SW 1271 (cell line): Measurements from ENCODE around the gene COL8A1.

Experiments used
- DNase-seq, 2 experiments: peaks; one replicate each; lab custom pipeline; 2025; lab: John Stamatoyannopoulos, UW

The COL8A1 gene

DNA sequence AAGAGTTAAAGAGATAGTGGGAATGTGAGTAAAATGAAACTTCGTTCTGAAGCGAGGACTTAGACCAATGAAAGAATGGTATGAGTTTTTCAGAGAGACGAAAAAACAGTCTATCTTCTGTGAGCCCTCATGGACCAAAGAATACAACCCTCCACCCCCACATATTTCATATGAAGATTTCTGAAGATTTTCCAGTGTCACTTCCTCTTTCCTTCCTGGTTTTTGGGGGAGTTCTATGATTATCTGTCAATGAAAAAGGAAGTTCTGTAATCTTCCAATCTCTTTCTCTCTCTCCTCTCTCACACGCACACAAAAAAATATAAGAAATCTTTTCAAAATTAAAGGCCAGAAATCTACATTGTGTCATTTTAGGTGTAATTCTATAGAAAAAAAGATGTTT is 206.9 kb downstream of the COL8A1 start:
- no peak for DNase-seq

- DNase-seq, result no peak
Measured at GRCh38 chr3:99845999-99846398, 207.6 kb downstream of the COL8A1 start.

DNA sequence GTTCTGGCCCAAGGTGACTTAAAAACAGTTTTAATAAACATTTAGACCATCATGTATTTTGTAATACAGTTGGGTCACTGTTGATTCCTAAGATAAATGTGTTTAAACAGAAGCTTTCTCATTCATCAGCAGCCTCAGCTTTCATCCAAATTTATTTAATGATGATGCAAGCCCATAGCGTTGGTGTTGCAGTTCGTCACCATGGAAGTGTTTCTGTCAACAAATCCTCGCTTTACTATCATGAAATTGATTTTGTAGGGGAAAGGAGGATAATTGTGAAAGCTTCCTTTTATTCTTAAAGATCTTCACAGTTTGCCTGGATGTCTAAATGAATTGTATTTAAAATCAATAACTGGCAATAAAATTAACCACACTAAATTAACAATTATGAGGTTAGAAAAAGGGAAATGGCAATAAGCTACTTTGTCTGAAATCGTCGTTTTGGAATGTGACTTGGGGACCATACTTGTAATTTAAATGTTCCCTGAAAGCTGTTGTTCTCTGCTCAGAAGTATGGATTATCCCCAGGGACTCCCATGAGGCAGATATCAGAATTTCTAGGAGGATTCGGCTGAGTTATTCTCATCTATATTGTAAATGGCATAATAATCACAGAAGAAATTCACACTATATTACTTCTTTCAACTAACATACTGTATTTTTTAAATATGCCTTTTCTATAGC is 208.2 kb downstream of the COL8A1 start:
- DNase-seq, result no peak

DNA sequence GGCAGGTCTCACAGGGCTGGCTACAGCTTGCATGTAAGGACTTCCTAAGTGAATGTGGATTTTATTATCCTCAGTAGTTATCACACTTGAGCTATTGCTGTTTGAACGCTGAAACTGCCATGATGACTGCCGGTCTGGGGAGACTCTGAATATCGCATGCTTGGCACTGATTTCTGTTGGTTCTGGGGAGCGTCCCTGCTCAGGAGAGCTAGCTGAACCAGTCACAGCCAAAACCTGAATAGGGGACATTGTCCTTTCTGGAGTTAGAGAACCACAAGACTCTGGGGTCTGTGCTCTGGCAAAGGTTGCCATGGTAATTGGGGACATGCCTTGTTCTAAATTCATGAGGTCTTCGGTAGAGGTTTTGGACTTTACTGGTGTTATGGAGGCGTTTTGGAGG is 210.0 kb downstream of the COL8A1 start:
- DNase-seq, result no peak
